Parathyroid adenoma (tissue), 2 donors: ENCODE measurements around the gene SLC25A53.
"Not testable (repeated sequence)": the region's sequence is repeated elsewhere in the genome, so short reads cannot be mapped to it uniquely, and the experiment has no call there.

Source experiments
- H2AFZ ChIP-seq: fragments of 300-600 bp; sonication (generic); one replicate; pipeline ENCODE4 v1.7.0; 2017; ENCODE audit warnings: antibody characterized with exemption, mild to moderate bottlenecking
- H3K27ac ChIP-seq: fragments of 300-600 bp; sonication (generic); one replicate; pipeline ENCODE4 v1.7.0; 2017
- H3K27me3 ChIP-seq: fragments of 300-600 bp; sonication (generic); one replicate; pipeline ENCODE4 v1.7.0; 2017; ENCODE audit warnings: low read length; ENCODE audit not compliant: control insufficient read depth, insufficient read depth
- H3K36me3 ChIP-seq: fragments of 300-600 bp; sonication (generic); one replicate; pipeline ENCODE4 v1.7.0; 2017; ENCODE audit warnings: low read length; ENCODE audit not compliant: control insufficient read depth, insufficient read depth
- H3K4me1 ChIP-seq: fragments of 300-600 bp; sonication (generic); one replicate; pipeline ENCODE4 v1.7.0; 2017; ENCODE audit warnings: control low read depth
- H3K4me2 ChIP-seq: fragments of 300-600 bp; sonication (generic); one replicate; pipeline ENCODE4 v1.7.0; 2017; ENCODE audit warnings: low read length
- H3K4me3 ChIP-seq: fragments of 300-600 bp; sonication (generic); one replicate; pipeline ENCODE4 v1.7.0; 2017; ENCODE audit warnings: low read depth, low read length
- H3K79me2 ChIP-seq: fragments of 300-600 bp; sonication (generic); one replicate; pipeline ENCODE4 v1.7.0; 2017; ENCODE audit warnings: control low read depth
- H3K9ac ChIP-seq: fragments of 300-600 bp; sonication (generic); one replicate; pipeline ENCODE4 v1.7.0; 2017; ENCODE audit warnings: mild to moderate bottlenecking
- H3K9me3 ChIP-seq: fragments of 300-600 bp; sonication (generic); one replicate; pipeline ENCODE4 v1.7.0; 2017; ENCODE audit warnings: low read length; ENCODE audit not compliant: control insufficient read depth
- CTCF ChIP-seq: fragments of 300-600 bp; sonication (generic); IDR thresholded peaks from one replicate; pipeline ENCODE4 v1.7.0; 2017; ENCODE audit warnings: antibody characterized with exemption, mild to moderate bottlenecking
- donor health status: primary hyperparathyroidism.

Gene SLC25A53

GRCh38 chrX:104112326-104112951 lies 44.4 kb downstream of the SLC25A53 start, which contains the start of gene ZCCHC18:
Gene ZCCHC18 (plus strand): TSS chrX:104112523. CDS start chrX:104114112, 1,589 bp downstream.
- Histone ChIP-seq H3K27ac (no peak within 1 kb of the TSS), H3K36me3 (no peaks in the 10 kb centered on the region), H3K4me2 (peak within 1 kb of the TSS; percentile 68), H2AFZ (peak within 1 kb of the TSS; percentile 78), H3K9ac (no peak within 1 kb of the TSS), H3K4me3 (peak within 1 kb of the TSS; percentile 32), H3K27me3 (no peaks in the 10 kb centered on the region), H3K79me2 (no peaks in the 10 kb centered on the region), H3K9me3 (no peaks in the 10 kb centered on the region), H3K4me1 (no peaks in the 10 kb centered on the region)
- TF ChIP-seq CTCF, result no peak

DNA sequence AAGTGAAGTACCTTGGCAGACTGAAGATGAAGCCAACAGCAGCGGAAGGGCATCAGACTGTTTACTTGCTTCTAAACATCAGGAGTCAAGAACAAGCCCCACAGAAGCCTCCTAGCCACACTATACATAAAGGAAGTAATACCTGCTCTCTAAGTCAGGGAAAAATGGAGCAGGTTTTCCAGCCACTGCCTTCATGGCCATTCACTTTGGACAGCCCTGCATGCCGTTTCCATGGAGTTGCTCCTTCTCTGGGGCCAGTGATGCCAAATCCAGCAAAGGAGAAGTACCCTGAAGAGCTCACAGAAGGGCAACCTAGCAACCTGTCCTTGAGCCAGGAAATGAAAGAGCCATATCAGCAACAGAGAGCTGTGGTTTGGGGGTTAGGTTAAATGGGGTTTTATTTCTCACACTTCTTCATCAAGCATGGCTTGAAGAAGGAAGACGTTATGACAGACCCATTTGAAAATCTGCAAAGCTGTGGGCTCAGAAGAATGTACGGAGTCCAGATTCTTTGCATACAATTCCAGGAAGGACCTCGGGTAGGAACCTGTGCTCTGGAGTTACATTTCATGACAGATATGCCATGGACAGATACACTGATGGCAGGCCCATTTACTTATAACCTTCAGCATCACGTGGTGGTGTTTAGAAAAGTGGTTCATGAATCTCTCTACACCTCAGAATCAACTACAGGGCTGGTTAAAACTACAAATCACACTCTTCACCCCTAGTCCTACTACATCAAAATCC lies 46.1 kb downstream of the SLC25A53 start:
- H2AFZ ChIP-seq, H3K27ac ChIP-seq, H3K9me3 ChIP-seq, H3K4me1 ChIP-seq, H3K4me3 ChIP-seq, H3K36me3 ChIP-seq, H3K4me2 ChIP-seq, H3K27me3 ChIP-seq, H3K9ac ChIP-seq, H3K79me2 ChIP-seq: not testable (repeated sequence)

- Histone ChIP-seq H3K36me3 (no peaks in the 10 kb centered on the region), H3K4me1 (no peaks in the 10 kb centered on the region), H3K9me3 (no peaks in the 10 kb centered on the region), H3K79me2 (no peaks in the 10 kb centered on the region), H2AFZ (no peak overlapping the region), H3K27me3 (no peaks in the 10 kb centered on the region), H3K9ac (no peak overlapping the region), H3K4me2 (no peak overlapping the region), H3K27ac (no peak overlapping the region), H3K4me3 (no peak overlapping the region)
- TF ChIP-seq CTCF, result no peak
Observed at GRCh38 chrX:104108955-104109354, 47.9 kb downstream of the SLC25A53 start.

DNA sequence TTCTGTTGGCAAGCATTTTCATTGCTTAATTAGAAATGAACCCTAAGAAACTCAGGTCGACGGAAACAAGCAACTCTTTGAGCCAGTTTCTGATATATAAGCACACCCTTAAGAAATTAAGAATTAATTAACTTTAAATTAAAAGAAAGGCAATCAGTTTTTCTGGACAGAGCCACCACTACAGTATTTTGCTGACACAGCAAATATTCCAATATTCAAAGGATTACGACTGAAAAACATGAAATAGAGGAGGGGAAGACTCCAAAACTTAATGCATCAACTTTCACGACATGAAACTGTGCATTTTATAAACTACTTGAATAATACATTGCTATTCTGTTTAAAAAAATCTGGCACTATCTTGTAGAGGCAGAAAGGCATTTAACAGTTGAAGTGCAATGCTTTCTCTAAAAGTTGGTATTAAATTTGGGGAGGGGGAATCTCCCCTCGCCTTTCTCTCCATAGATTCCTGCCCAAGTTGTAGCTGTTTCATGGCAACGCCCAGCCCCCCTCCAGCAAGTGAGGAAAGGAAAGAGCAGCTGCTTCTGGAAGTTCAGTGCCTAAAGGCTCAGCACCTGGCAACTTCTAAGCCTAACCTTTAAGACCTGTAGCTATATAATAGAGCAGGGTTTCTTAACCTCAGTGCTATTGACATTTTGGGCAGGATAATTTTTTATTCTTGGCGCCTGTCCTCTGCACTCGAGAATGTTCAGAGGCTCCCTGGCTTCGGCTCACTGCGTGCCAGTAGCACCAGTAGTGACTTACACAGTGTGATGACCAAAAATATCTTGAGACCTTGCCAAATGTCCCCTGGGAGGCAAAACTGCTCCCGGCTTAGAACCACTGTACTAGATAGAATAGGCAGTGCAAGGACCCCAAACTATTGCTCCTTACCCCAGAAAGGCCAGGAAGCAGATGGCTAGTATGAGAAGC lies 51.2 kb downstream of the SLC25A53 start:
- no peaks in the 10 kb centered on the region for H3K4me1 ChIP-seq
- H2AFZ ChIP-seq, result no peak overlapping the region
- no peak overlapping the region for H3K27ac ChIP-seq
- no peaks in the 10 kb centered on the region for H3K79me2 ChIP-seq
- H3K4me3 ChIP-seq, result no peak overlapping the region
- no peaks in the 10 kb centered on the region for H3K27me3 ChIP-seq
- H3K4me2 ChIP-seq, result no peak overlapping the region
- H3K9me3 ChIP-seq, result no peaks in the 10 kb centered on the region
- H3K9ac ChIP-seq, result no peak overlapping the region
- TF ChIP-seq CTCF, result no peak
- H3K36me3 ChIP-seq, result no peaks in the 10 kb centered on the region

GRCh38 chrX:104104676-104105075 lies 52.1 kb downstream of the SLC25A53 start:
- Histone ChIP-seq H3K4me1 (no peaks in the 10 kb centered on the region), H3K36me3 (no peaks in the 10 kb centered on the region), H3K9me3 (no peaks in the 10 kb centered on the region), H3K4me3 (no peak overlapping the region), H3K27ac (no peak overlapping the region), H2AFZ (no peak overlapping the region), H3K9ac (no peak overlapping the region), H3K27me3 (no peaks in the 10 kb centered on the region), H3K79me2 (no peaks in the 10 kb centered on the region), H3K4me2 (no peak overlapping the region)
- no peak for TF ChIP-seq CTCF
